Skeletal muscle satellite cell (primary cell): Measurements from ENCODE around the gene SRRM3.
"Not testable (repeated sequence)": the region's sequence is repeated elsewhere in the genome, so short reads cannot be mapped to it uniquely, and the experiment has no call there.

Experiments used
- H3K27me3 ChIP-seq: 2 replicates; pipeline ENCODE4 v1.7.0; 2013; ENCODE audit warnings: low read length; ENCODE audit not compliant: control insufficient read depth, insufficient read depth
- H3K36me3 ChIP-seq: 2 replicates; pipeline ENCODE4 v1.7.0; 2013; ENCODE audit warnings: mild to moderate bottlenecking, control low read depth, low read length; ENCODE audit not compliant: insufficient read depth
- H3K4me1 ChIP-seq: 2 replicates; pipeline ENCODE4 v1.7.0; 2013; ENCODE audit warnings: low read length; ENCODE audit not compliant: control insufficient read depth, insufficient read depth
- H3K4me2 ChIP-seq: 2 replicates; pipeline ENCODE4 v1.7.0; 2013; ENCODE audit warnings: mild to moderate bottlenecking, low read length
- H3K4me3 ChIP-seq: 2 replicates; pipeline ENCODE4 v1.7.0; 2013; ENCODE audit warnings: low read length
- H3K9ac ChIP-seq: 2 replicates; pipeline ENCODE4 v1.7.0; 2013; ENCODE audit warnings: mild to moderate bottlenecking, low read depth, low read length, moderate library complexity
- H3K9me3 ChIP-seq: replicated peaks from 2 replicates; pipeline ENCODE4 v1.7.0; 2013; ENCODE audit warnings: mild to moderate bottlenecking, control low read depth, low read length

The SRRM3 gene

DNA sequence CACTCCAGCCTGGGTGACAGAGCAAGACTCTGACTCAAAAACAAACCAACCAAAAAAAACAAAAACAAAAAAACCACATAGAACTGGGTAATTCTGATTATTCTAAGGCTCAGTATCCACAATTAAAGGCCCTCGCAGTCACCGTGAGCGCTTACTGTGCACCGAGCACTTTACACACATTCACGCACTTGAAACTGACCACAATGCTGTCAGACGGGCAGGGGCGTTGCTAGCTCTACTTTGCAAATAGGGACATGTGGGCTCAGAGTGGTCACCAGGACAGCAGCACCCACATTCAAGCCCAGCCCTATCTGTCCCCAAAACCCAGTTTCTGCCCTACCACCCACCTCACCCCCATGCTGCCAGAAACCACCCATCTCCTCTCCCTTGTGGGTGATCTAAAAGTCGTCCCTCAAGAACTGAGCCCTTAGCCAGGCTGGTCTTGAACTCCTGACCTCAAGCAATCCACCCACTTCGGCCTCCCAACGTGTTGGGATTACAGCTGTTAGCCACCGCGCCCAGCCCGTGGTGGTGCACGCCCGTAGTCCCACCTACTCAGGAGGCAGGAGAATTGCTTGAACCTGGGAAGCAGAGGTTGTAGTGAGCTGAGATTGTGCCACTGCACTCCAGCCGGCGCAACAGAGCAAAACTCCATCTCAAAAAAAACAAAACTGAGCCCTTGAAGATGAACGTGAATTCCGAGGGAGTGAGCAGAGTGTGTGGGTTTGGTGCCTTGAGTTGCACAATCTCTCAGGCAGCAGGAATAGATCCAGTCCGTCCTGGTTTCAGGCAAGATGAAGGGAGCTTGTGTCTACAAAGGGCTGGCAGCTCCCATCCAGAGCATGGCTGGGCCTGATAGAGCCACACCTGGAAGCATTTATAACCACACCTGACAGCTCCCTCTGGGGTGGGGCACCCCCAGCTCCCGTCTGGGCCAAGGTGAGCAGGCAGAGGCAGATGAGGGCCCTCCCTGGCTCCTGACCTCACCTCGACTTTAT lies 95.3 kb downstream of the SRRM3 start:
- Histone ChIP-seq H3K9me3 (no peaks in the 10 kb centered on the region), H3K36me3 (no peaks in the 10 kb centered on the region), H3K27me3 (no peaks in the 10 kb centered on the region), H3K9ac (peak overlapping the region; percentile 62), H3K4me1 (peaks cover 63% of the 10 kb centered on the region), H3K4me3 (peak overlapping the region; percentile 43), H3K4me2 (peak overlapping the region; percentile 57)

DNA sequence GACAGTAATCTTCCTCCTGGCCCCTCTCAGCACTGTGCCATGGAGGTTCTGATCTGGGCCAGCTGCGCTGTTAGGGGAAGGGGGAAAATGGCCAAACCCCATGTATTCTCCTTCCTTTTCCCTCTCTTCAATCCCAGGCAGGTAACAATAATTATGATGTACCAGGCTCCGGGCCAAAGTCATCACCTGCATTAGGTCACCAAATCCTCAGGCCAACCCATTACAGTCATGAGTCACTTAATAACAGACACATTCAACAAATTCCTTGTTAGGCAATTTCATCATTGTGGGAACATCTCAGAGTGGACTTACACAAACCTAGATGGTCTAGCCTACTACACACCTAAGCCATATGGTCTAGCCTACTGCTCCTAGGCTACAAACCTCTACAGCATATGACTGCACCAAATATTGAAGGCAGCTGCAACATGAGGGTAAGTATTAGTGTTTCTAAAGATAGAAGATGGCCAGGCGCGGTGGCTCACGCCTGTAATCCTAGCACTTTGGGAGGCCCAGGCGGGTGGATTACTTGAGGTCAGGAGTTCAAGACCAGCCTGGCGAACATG lies 98.6 kb downstream of the SRRM3 start:
- peaks cover 12% of the 10 kb centered on the region for H3K36me3 ChIP-seq

DNA sequence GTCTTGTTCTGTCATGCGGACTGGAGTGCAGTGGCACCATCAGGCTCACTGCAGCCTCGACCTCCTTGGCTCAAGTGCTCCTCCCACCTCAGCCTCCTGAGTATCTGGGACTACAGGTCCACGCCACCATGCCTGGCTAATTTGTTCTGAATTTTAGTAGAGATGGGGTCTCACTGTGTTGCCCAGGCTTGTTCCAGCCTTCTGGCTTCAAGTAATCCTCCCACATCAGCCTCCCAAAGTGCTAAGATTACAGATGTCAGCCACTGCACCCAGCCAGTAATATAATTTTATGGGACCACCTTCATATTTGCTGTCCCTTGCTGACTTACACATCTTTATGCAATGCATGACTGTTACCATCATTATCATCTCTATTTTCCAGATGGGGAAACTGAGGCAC lies 99.3 kb downstream of the SRRM3 start:
- Histone ChIP-seq H3K36me3 (peaks cover 12% of the 10 kb centered on the region), H3K4me1 (peaks cover 43% of the 10 kb centered on the region), H3K9ac (no peak overlapping the region), H3K9me3 (no peaks in the 10 kb centered on the region), H3K27me3 (no peaks in the 10 kb centered on the region), H3K4me3 (no peak overlapping the region), H3K4me2 (no peak overlapping the region)

More for the DNA sequence above, 98.6 kb downstream of the SRRM3 start:
- peaks cover 50% of the 10 kb centered on the region for H3K4me1 ChIP-seq
- no peak overlapping the region for H3K9ac ChIP-seq
- H3K4me2 ChIP-seq, result no peak overlapping the region
- no peaks in the 10 kb centered on the region for H3K9me3 ChIP-seq
- H3K27me3 ChIP-seq, result no peaks in the 10 kb centered on the region
- no peak overlapping the region for H3K4me3 ChIP-seq

DNA sequence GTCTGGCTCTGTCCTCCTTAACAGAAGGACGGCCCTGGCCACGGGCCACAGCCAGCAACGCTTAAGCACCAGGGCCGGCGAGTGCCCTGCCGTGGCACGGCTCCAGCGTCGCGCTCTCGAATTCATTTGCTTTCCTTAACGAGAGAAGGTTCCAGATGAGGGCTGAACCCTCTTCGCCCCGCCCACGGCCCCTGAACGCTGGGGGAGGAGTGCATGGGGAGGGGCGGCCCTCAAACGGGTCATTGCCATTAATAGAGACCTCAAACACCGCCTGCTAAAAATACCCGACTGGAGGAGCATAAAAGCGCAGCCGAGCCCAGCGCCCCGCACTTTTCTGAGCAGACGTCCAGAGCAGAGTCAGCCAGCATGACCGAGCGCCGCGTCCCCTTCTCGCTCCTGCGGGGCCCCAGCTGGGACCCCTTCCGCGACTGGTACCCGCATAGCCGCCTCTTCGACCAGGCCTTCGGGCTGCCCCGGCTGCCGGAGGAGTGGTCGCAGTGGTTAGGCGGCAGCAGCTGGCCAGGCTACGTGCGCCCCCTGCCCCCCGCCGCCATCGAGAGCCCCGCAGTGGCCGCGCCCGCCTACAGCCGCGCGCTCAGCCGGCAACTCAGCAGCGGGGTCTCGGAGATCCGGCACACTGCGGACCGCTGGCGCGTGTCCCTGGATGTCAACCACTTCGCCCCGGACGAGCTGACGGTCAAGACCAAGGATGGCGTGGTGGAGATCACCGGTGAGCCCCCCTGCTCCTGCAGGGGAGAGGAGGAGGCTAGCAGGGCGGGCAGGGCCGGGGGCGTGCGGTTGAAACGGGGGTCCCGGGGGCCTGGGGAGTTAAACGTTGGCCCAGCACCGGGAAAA lies 100.9 kb downstream of the SRRM3 start, which contains the start of gene HSPB1:
HSPB1 (plus strand) TSS at position 327 of the 855 bp plus-strand sequence; CDS start at position 367, 40 bp downstream.
- Histone ChIP-seq H3K4me3 (peak within 1 kb of the TSS; percentile 95), H3K9ac (peak within 1 kb of the TSS; percentile 94), H3K4me1 (peaks cover 41% of the 10 kb centered on the region), H3K36me3 (peaks cover 12% of the 10 kb centered on the region), H3K9me3 (no peaks in the 10 kb centered on the region), H3K27me3 (no peaks in the 10 kb centered on the region), H3K4me2 (peak within 1 kb of the TSS; percentile 85)

DNA sequence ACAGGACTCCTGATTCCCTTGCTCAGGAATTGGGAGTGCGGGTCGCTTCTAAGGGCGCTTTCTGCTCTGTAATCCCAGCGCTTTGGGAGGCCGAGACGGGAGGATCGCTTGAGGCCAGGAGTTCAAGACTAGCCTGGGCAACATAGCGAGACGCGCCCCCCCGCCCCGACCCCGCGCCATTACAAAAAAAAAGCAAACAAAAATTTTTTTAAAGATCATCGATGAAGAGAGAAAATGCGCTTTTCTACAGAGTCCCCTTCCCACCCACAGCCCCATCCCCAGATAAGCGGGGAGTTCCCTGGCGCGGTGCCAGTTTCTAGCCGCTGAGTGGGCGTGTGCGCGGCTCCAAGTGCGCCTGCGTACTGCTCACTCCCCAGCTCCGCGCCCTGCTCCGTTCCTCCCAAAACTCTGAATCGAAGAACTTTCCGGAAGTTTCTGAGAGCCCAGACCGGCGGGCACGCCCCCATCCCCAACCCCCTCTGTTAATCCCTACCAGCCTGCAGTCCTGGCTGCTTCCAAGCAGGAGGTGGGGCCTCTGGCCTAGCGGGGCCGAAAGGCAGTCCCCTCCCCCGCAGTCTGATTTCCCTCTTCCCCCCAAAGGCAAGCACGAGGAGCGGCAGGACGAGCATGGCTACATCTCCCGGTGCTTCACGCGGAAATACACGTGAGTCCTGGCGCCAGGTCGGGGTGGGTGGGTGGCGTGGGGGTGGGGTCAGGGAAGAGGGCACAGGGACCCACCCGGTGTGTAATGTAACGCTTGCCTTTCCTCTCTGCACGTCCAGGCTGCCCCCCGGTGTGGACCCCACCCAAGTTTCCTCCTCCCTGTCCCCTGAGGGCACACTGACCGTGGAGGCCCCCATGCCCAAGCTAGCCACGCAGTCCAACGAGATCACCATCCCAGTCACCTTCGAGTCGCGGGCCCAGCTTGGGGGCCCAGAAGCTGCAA lies 101.8 kb downstream of the SRRM3 start:
- no peaks in the 10 kb centered on the region for H3K27me3 ChIP-seq
- peaks cover 38% of the 10 kb centered on the region for H3K4me1 ChIP-seq
- H3K4me2 ChIP-seq, result peak overlapping the region; percentile 85
- peak overlapping the region; percentile 94 for H3K9ac ChIP-seq
- H3K9me3 ChIP-seq, result no peaks in the 10 kb centered on the region
- peak overlapping the region; percentile 95 for H3K4me3 ChIP-seq
- peaks cover 12% of the 10 kb centered on the region for H3K36me3 ChIP-seq

DNA sequence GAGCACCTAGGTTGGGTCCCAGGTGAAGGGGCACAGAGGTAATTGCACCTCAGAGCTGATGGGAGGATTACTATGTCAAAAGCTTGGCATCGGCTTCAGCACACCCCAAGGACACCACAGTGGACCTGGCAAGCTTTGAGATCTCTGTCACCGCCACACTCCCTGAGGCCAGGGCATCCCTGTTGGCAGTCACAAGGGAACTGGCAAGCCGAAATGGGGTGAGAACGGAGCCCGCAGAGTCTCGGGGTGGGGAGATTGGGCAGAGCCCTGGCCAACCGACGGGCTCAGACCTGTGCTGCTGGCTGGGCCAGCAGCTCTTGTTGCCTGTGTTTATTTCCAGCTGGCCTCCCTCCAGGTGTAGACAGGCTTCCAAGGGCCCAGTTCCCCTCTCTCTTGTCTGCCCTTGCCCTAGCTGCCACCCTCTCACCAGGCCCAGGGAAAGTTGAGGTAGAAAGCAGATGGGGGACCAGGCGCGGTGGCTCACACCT lies 103.2 kb downstream of the SRRM3 start:
- Histone ChIP-seq H3K4me1 (peaks cover 38% of the 10 kb centered on the region), H3K4me2 (peak overlapping the region; percentile 85), H3K36me3 (peaks cover 12% of the 10 kb centered on the region), H3K9ac (peak overlapping the region; percentile 94), H3K4me3 (no peak overlapping the region), H3K9me3 (no peaks in the 10 kb centered on the region), H3K27me3 (no peaks in the 10 kb centered on the region)

DNA sequence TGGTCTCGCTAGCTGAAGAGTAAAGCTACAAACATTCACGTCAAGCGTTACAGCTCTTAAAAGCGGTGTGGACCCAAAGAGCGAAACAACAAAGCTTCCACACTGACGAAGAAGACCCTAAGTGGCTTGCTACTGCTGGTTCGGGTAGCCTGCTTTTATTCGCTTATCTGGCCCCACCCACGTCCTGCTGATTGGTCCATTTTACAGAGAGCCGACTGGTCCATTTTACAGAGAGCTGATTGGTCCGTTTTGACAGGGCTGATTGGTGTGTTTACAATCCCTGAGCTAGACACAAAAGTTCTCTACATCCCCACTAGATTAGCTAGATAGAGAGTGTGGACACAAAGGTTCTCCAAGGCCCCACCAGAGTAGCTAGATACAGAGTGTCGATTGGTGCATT lies 107.2 kb downstream of the SRRM3 start:
- not testable (repeated sequence) for H3K9ac ChIP-seq, H3K27me3 ChIP-seq, H3K4me3 ChIP-seq, H3K9me3 ChIP-seq, H3K4me2 ChIP-seq
- Histone ChIP-seq H3K36me3 (peaks cover 11% of the 10 kb centered on the region), H3K4me1 (peaks cover 37% of the 10 kb centered on the region)

DNA sequence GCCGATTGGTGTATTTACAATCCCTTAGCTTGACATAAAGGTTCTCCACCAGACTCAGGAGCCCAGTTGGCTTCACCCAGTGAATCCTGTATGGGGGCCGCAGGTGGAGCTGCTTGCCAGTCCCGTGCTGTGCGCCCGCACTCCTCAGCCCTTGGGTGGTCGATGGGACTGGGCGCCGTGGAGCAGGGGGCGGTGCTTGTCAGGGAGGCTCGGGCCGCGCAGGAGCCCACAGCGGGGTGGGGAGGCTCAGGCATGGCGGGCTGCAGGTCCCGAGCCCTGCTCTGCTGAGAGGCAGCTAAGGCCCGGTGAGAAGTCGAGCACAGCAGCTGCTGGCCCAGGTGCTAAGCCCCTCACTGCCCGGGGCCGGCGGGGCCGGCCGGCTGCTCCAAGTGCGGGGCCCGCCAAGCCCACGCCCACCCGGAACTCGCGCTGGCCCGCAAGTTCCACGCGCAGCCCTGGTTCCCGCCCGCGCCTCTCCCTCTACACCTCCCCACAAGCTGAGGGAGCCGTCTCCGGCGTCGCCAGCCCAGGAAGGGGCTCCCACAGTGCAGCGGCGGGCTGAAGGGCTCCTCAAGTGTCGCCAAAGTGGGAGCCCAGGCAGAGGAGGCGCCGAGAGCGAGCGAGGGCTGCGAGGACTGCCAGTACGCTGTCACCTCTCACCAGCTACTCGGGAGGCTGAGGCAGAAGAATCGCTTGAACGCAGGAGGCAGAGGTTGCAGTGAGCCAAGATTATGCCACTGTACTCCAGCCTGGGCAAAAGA lies 107.8 kb downstream of the SRRM3 start:
- not testable (repeated sequence) for H3K9me3 ChIP-seq, H3K4me3 ChIP-seq, H3K9ac ChIP-seq

DNA sequence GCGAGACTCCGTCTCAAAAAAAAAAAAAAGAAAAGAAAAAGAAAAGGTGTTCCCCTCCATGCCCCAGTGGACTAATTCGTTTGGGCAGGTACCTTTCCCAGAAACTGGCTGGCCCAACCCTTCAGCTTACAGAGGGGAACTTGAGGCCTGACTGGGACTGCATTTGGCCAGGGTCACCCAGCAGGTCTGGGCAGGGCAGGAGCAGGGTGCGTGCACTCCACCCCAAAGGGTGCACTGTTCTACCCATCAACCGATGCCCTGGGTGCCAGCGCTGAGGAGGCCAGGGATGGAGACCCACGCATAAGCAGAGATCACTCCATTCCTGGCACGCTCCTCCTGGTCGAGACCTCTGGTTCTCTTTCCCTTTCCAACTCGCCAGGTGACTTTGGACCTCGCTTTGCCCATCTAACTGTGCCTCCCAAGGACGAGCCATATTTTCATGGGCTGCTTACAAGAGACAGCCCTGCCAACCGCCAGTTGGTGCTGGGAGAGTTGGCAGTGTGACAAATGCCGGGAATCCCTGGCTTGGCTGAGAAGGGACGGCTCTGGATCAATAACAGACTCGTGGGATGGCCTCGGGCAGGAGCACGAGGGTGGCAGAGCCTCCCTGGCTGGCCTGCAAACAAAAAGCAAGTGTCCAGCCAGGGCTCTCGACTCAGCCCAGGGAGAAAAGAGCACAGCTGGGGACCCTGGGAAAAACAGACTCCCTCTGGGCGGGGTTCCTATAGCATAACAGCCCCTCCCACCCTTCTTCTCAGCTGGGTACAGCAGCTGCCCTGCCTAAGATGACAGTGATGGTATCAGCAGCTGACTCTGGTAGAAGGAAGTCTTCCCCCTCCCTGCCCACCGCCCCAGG lies 108.6 kb downstream of the SRRM3 start:
- no peaks in the 10 kb centered on the region for H3K36me3 ChIP-seq
- peak overlapping the region; percentile 55 for H3K4me2 ChIP-seq
- H3K9ac ChIP-seq, result peak overlapping the region; percentile 12
- H3K4me3 ChIP-seq, result peak overlapping the region; percentile 9
- H3K4me1 ChIP-seq, result peaks cover 26% of the 10 kb centered on the region
- no peaks in the 10 kb centered on the region for H3K27me3 ChIP-seq
- H3K9me3 ChIP-seq, result no peaks in the 10 kb centered on the region

More for the DNA sequence above, 107.8 kb downstream of the SRRM3 start:
- H3K4me2 ChIP-seq, H3K27me3 ChIP-seq, H3K36me3 ChIP-seq: not testable (repeated sequence)
- H3K4me1 ChIP-seq, result peaks cover 34% of the 10 kb centered on the region
